Central memory CD8-positive, alpha-beta T cell (primary cell): ENCODE measurements around the gene SAMD4A.

Experiments
- ATAC-seq: fragments of 150-1000 bp; cut with Tn5 transposase; replicated peaks from 2 replicates; pipeline ENCODE4 v1.10.0; 2022; ENCODE audit warnings: mild to moderate bottlenecking, moderate FRiP score, moderate number of reproducible peaks; ENCODE audit not compliant: poor library complexity, severe bottlenecking; ENCODE audit errors: extremely low read depth
- DNase-seq, 2 donors: peaks; one replicate each; pipeline ENCODE4 v3.0.0; 2021; ENCODE audit warnings: low spot score in 2 of 2
- H3K27ac Mint-ChIP-seq: one replicate; pipeline ENCODE4 v1.8.0; 2022; ENCODE audit warnings: low read depth, mild to moderate bottlenecking, moderate library complexity, mixed read lengths
- H3K27me3 Mint-ChIP-seq: one replicate; pipeline ENCODE4 v1.8.0; 2022; ENCODE audit warnings: mixed read lengths
- H3K36me3 Mint-ChIP-seq: one replicate; pipeline ENCODE4 v1.8.0; 2022; ENCODE audit warnings: mild to moderate bottlenecking, moderate library complexity, mixed read lengths; ENCODE audit not compliant: insufficient read depth
- H3K4me1 Mint-ChIP-seq: one replicate; pipeline ENCODE4 v1.8.0; 2022; ENCODE audit warnings: mixed read lengths
- H3K4me3 Mint-ChIP-seq: one replicate; pipeline ENCODE4 v1.8.0; 2022; ENCODE audit warnings: mild to moderate bottlenecking, moderate library complexity, mixed read lengths
- H3K9me3 Mint-ChIP-seq: one replicate; pipeline ENCODE4 v1.8.0; 2022; ENCODE audit warnings: mixed read lengths

The SAMD4A gene

GRCh38 chr14:54589843-54590242 lies 22.9 kb downstream of the SAMD4A start:
- Mint-ChIP-seq H3K4me1 (no peaks in the 10 kb centered on the region), H3K9me3 (no peaks in the 10 kb centered on the region), H3K4me3 (no peak overlapping the region), H3K27me3 (peaks cover 96% of the 10 kb centered on the region), H3K36me3 (no peaks in the 10 kb centered on the region), H3K27ac (no peak overlapping the region)
- DNase-seq (no peak), ATAC-seq (no peak)

- no peak for ATAC-seq
- Mint-ChIP-seq H3K4me1 (no peaks in the 10 kb centered on the region), H3K27ac (no peak overlapping the region), H3K9me3 (no peaks in the 10 kb centered on the region), H3K27me3 (peaks cover 100% of the 10 kb centered on the region), H3K36me3 (no peaks in the 10 kb centered on the region), H3K4me3 (no peak overlapping the region)
- no peak for DNase-seq
These were observed 23.6 kb downstream of the SAMD4A start for GRCh38 chr14:54590481-54590880.

GRCh38 chr14:54591461-54591860 lies 24.5 kb downstream of the SAMD4A start:
- Mint-ChIP-seq H3K27me3 (peaks cover 100% of the 10 kb centered on the region), H3K4me3 (no peak overlapping the region), H3K36me3 (no peaks in the 10 kb centered on the region), H3K9me3 (no peaks in the 10 kb centered on the region), H3K4me1 (no peaks in the 10 kb centered on the region), H3K27ac (no peak overlapping the region)
- DNase-seq = no peak
- no peak for ATAC-seq

- ATAC-seq (no peak), DNase-seq (no peak)
- Mint-ChIP-seq H3K4me1 (no peaks in the 10 kb centered on the region), H3K27ac (no peak overlapping the region), H3K36me3 (no peaks in the 10 kb centered on the region), H3K9me3 (no peaks in the 10 kb centered on the region), H3K4me3 (no peak overlapping the region), H3K27me3 (peaks cover 100% of the 10 kb centered on the region)
These were observed 24.9 kb downstream of the SAMD4A start for GRCh38 chr14:54591866-54592265.

- ATAC-seq (no peak), DNase-seq (no peak)
- Mint-ChIP-seq H3K4me1 (no peaks in the 10 kb centered on the region), H3K36me3 (peaks cover 2% of the 10 kb centered on the region), H3K4me3 (no peak overlapping the region), H3K27ac (no peak overlapping the region), H3K27me3 (peaks cover 97% of the 10 kb centered on the region), H3K9me3 (no peaks in the 10 kb centered on the region)
These were observed 26.9 kb downstream of the SAMD4A start for GRCh38 chr14:54593860-54594259.

GRCh38 chr14:54594537-54594936 lies 27.6 kb downstream of the SAMD4A start:
- H3K27ac Mint-ChIP-seq = no peak overlapping the region
- H3K9me3 Mint-ChIP-seq = no peaks in the 10 kb centered on the region
- H3K4me3 Mint-ChIP-seq = no peak overlapping the region
- no peaks in the 10 kb centered on the region for H3K4me1 Mint-ChIP-seq
- no peak for DNase-seq
- peaks cover 2% of the 10 kb centered on the region for H3K36me3 Mint-ChIP-seq
- no peak for ATAC-seq
- H3K27me3 Mint-ChIP-seq = peaks cover 97% of the 10 kb centered on the region

GRCh38 chr14:54597795-54598443 lies 31.0 kb downstream of the SAMD4A start:
- DNase-seq (no peak), ATAC-seq (no peak)
- Mint-ChIP-seq H3K4me3 (no peak overlapping the region), H3K9me3 (no peaks in the 10 kb centered on the region), H3K4me1 (no peaks in the 10 kb centered on the region), H3K36me3 (peaks cover 2% of the 10 kb centered on the region), H3K27ac (no peak overlapping the region), H3K27me3 (peaks cover 97% of the 10 kb centered on the region)

GRCh38 chr14:54599966-54600716 lies 33.2 kb downstream of the SAMD4A start:
- Mint-ChIP-seq H3K27ac (no peak overlapping the region), H3K27me3 (peaks cover 84% of the 10 kb centered on the region), H3K36me3 (peaks cover 2% of the 10 kb centered on the region), H3K4me3 (no peak overlapping the region), H3K4me1 (no peaks in the 10 kb centered on the region), H3K9me3 (no peaks in the 10 kb centered on the region)
- no peak for DNase-seq
- ATAC-seq = no peak

GRCh38 chr14:54600717-54601109 lies 33.8 kb downstream of the SAMD4A start:
- DNase-seq (no peak), ATAC-seq (no peak)
- Mint-ChIP-seq H3K36me3 (peaks cover 2% of the 10 kb centered on the region), H3K27me3 (peaks cover 79% of the 10 kb centered on the region), H3K27ac (no peak overlapping the region), H3K9me3 (no peaks in the 10 kb centered on the region), H3K4me3 (no peak overlapping the region), H3K4me1 (no peaks in the 10 kb centered on the region)

GRCh38 chr14:54603362-54603761 lies 36.4 kb downstream of the SAMD4A start:
- Mint-ChIP-seq H3K27me3 (peaks cover 72% of the 10 kb centered on the region), H3K27ac (no peak overlapping the region), H3K4me3 (no peak overlapping the region), H3K36me3 (peaks cover 1% of the 10 kb centered on the region), H3K4me1 (no peaks in the 10 kb centered on the region), H3K9me3 (no peaks in the 10 kb centered on the region)
- ATAC-seq (no peak), DNase-seq (no peak)

- ATAC-seq (no peak), DNase-seq (no peak)
- Mint-ChIP-seq H3K4me3 (no peak overlapping the region), H3K27ac (no peak overlapping the region), H3K27me3 (peaks cover 55% of the 10 kb centered on the region), H3K4me1 (no peaks in the 10 kb centered on the region), H3K9me3 (no peaks in the 10 kb centered on the region), H3K36me3 (peaks cover 1% of the 10 kb centered on the region)
These were observed 39.2 kb downstream of the SAMD4A start for GRCh38 chr14:54606178-54606577.

GRCh38 chr14:54606631-54607133 lies 39.8 kb downstream of the SAMD4A start:
- no peak overlapping the region for H3K4me3 Mint-ChIP-seq
- peaks cover 1% of the 10 kb centered on the region for H3K36me3 Mint-ChIP-seq
- ATAC-seq (no peak), DNase-seq (no peak)
- peaks cover 50% of the 10 kb centered on the region for H3K27me3 Mint-ChIP-seq
- H3K4me1 Mint-ChIP-seq = no peaks in the 10 kb centered on the region
- no peak overlapping the region for H3K27ac Mint-ChIP-seq
- no peaks in the 10 kb centered on the region for H3K9me3 Mint-ChIP-seq

- Mint-ChIP-seq H3K36me3 (peaks cover 1% of the 10 kb centered on the region), H3K4me3 (no peak overlapping the region), H3K9me3 (no peaks in the 10 kb centered on the region), H3K27ac (no peak overlapping the region), H3K4me1 (no peaks in the 10 kb centered on the region), H3K27me3 (peaks cover 47% of the 10 kb centered on the region)
- no peak for DNase-seq
- no peak for ATAC-seq
These were observed 42.6 kb downstream of the SAMD4A start for GRCh38 chr14:54609576-54609975.
